HG03439 (cell line): ENCODE results near the gene P2RY13.

Experiments used
- ATAC-seq: cut with Tn5 transposase; IDR thresholded peaks from one replicate; pipeline ENCODE4 v1.9.1; 2021; ENCODE audit warnings: mild to moderate bottlenecking, moderate library complexity; ENCODE audit not compliant: unreplicated experiment

The P2RY13 gene

DNA sequence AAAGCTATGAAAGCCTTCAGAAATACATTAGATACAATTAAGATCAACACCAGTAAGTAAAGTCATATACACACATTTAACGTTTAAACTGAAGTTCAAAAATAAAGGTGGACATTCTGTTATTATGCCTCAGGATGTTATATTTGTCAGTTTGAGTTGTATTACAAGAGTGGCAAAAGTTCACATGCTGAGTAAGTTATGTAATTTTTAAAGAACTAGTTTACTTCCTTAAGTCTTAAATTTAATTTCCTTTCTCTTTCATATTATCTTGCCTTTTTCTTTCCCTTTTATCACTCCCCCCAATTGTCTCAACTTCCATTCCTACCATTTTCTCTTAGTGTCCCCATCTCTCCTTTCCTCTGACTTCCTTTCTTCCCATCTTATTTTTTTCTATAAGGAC is 7.8 kb downstream of the P2RY13 start:
- ATAC-seq = no peak

DNA sequence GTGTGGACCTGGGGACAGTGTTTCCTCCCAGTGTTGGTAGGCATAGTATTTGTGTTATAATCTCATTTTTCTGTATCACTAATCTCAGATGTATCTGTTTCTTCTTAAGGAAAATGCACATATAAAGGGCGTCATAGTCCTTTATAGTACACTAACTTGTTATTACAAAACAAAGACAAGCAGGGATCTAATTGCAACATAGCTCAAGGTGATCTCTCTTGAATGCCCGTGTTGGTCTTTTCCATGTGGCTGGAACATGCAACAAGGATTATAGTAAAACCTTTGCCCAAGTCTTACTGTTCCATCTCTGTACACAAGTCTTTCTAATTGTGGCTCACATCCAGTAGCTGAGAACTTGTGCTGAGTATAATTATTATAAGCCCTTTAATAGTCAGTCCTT is 9.2 kb downstream of the P2RY13 start:
- ATAC-seq = no peak

DNA sequence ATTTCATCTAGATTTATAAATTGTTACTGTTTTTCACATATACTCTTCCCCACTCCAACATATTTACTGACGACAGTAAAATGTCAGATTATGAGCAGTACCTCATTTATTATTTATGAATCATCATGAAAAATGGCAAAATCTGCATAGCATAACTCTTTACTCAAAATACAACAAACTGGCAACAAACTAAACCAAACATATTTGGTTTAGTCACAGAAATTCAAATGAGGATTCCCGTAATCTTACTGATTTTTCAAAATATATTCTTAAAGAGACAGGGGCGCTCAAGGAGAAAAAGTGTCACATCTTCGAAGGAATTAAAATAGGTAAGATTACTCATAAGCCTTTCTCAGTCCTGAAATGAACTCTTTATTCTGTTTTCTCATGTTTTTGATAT is 9.7 kb downstream of the P2RY13 start:
- no peak for ATAC-seq

DNA sequence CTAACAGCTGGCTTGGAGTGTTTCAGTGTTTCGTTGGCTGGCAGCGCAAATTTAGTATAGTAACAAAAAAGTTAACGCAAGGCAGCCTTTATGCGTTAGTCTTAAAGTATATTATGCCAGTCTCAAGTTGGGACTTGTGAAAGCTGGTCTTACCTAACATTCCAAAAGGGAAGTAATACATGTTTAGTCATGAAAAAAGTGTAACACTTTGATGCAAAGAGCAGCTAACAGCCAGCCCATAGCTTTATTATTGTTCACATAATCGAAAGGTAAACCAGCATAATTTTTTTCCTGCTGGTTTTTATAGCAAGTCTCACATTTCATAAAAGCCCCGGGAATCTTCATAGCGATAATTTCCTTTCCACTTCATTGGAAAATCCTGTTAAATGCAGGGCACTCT is 10.4 kb downstream of the P2RY13 start:
- no peak for ATAC-seq

DNA sequence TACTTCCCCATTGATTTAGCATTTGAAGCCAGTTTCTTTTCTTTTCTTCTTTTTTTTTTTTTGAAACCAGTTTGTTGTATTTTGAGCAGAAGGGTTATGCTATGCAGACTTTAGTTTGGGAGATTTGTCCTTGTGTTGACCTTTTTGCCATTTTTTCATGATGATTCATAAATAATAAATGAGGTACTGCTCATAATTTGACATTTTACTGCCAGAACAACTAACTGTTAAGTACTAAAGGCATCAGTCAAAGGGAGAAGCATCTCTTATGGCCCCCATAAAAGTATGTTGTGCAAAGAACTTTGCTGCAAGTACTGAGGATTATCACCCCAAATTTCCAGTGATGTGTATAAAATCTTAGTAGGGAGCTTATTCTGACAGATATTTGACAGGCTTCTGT is 11.0 kb downstream of the P2RY13 start:
- ATAC-seq = no peak

DNA sequence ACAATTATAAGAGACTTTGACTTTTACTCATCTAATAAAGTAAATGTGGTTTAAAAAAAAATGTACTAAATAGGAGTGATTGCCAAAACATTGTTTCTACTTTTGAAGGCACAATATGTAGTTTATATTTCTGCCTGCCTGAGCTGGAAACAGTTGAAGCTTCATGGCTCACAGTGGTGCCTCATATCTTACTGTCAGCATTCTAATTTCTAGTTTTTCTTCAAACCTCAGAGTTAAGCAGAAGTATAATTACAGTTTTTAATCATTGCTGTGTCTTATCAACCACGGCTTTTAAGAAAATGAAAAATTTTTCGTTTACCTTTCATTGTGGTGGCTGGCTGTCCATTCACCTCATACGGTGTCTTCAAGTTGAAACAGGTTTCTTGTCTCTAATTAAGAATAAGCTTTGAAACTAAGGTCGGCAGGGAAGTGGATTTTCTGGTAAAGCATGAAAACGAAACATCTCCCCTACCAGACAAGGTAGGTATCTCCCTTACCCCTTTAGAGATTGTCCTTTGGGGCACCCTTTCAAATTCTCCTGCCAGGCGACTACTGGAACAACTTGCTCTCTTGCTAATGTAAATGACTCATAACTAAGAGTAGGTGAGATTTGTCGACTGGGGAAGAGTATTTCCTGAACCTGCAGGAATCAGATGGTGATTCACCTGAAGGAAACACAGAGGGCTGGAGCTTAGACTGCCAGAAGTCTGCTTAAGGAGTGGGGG is 12.9 kb downstream of the P2RY13 start, which contains the start of gene GPR87:
Gene GPR87 (minus strand): TSS at position 554 of the 725 bp plus-strand sequence. CDS start 16,720 bp downstream, outside the sequence.
- no peak for ATAC-seq

DNA sequence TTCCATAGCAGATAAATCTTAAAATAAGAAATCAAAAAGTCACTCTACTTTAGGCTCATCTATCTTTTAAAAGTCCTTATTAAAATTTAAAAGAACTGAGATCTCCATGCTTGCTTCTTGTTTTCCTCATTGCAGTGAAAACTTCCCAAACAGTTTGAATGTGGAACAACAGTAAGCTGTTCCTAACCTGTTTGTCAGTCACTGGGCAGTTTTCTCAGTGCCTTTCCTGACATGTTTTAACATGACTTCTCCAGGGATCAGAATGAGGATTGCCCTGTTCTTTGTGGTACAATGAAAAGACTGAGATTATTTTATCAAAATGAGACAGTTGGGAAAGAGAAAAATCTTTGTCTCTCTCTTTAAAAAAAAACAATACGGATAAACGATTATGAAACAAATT is 13.5 kb downstream of the P2RY13 start:
- no peak for ATAC-seq

DNA sequence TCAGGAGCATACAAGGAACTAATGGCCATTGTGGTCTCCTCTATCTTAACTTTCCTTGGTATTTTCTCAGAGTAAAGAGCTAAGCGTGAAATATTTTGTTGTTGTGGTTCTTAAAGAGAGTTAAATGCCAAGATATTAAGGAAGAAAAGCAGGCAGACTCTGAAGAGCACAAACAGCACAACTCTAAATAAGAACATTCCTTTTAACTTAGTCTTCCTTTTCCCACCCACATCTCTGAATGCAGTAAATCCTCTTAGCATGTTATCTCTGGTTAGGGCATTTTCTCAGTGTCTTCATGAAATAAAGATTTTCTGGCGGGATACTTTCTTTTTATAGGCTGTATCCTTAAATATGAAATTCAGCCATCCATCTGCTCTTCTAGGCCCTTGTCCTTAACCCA is 14.2 kb downstream of the P2RY13 start:
- no peak for ATAC-seq

DNA sequence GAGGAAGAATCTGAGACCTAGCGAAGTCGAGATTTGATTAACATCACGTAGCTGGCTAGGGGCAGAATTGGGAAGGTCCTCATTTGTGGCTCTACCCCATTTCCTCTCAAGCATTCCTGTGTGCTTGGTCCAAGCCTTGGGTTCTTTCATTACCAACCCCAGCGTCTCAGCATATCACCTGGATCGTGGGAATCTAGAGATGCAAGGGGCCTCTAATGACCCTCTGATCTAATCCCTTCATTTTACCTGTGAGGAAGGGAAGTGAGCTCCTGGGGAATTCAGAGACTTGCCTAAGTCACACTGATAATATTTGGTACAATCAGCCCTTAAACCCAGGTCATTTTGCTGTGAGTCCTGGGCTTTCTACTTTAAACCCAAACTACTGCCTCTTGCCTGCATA is 14.8 kb downstream of the P2RY13 start:
- ATAC-seq = no peak

DNA sequence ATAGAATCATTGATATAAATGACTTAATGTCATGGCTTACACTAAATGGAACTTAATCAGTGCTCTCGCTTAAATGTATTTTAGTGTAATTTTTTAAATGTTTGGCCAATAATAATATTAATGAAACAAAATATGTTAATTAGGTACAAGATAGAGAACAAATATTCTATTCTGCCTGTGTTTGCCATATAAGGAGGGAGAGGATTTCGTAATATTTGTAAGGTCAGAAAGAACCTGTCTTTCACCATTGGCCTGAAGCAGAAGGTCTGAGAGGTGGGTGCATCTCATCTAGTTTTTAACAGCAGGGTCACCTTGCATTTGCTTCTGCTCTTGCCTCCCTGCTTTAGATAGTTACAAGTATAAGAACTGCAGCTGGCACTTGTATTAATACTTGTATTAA is 15.2 kb downstream of the P2RY13 start:
- ATAC-seq = no peak

DNA sequence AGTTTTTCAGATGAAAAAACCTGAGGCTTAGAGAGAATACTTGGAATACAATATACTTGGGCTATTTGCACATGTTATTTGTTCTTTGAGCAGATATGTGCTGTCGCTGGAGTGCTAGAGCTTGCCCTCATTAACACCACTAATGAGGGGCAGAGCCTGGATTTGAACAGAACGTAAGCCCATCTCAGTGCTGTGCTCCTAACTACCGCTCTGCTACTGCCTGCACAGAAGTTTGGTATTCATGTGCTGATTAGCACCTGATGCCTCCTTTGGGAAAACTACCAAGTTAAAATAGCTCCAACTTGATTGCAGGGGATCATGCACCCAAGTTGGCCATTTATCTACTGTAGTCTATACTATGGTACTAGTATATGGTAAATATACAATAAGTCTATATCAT is 16.4 kb downstream of the P2RY13 start:
- ATAC-seq = no peak

DNA sequence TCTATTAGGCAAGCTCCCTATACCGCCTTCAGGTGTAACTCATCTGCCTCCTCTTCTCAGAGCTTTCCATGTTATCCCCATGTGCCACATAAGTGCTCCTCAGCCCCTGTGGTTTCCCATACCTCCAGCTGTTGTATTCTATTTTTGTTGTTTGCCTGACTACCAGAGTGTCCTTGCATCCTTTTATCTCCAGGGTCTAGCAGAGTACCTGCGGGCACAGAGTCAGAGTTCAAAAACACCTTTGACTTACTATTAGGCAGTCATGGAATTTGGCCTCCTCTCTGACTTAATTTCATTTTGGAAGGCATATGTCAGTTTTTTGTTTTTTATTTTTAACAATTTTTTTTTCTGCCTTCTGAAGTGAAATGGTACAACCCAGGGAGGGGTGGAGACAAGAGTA is 19.8 kb downstream of the P2RY13 start:
- ATAC-seq = no peak

DNA sequence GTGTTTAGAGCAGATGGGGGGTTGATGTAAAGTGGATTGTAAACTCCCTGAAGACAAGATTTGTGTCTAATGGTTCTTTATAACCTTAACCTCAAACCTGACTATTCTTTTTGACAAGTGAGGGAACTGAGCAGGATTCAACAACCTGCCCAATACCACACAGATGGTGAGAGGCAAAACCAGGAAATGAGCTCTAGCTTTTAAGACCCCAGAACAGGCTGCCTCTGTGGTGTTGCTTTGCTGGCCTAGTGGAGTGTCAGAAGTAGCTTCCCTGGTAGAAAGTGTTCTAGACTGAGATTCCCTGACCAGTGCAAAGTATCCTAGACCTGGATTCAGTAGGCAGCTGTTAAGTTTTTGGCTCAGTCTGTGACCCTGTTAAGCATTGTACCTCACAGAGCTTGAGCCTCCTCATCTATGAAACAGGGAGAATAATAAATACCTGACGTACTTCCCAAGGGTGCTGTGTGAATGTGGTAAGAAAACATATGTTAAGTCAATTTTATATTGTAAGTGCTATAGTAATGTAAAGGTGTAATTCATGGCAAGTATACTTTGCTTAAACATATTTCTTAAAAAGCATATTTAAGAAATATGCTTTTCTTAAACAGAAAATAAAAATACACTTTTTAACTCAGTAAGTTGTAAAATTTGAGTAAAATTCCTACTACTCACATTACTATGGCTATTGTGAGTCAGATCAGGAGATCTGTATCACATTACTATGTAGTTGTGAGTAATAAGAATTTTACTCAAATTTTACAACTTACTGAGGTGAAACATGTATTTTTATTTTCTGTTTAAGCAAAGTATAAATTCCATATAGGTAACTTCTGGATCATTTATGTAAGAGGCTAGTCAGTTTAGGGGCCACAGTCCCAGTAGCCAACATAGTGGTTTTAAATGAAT is 21.5 kb downstream of the P2RY13 start:
- no peak for ATAC-seq

DNA sequence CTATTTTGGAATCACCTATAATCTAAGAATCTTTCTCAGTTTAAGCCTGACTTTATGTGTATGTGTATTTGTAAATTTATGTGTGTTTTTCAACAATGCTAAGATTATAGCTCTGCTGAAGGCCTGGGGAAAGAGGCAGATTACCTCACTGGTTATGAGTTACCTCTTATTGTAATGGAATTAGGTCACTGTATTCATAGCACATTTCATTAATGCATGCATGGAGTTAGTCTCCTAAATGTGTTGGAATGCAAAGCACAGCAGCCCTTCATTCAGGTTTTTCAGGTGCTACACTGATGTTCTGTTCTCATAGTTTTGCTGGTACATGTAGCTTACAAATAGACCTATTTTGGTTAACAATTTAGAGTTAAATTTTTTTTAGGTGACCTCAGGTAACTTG is 22.2 kb downstream of the P2RY13 start:
- ATAC-seq = no peak

DNA sequence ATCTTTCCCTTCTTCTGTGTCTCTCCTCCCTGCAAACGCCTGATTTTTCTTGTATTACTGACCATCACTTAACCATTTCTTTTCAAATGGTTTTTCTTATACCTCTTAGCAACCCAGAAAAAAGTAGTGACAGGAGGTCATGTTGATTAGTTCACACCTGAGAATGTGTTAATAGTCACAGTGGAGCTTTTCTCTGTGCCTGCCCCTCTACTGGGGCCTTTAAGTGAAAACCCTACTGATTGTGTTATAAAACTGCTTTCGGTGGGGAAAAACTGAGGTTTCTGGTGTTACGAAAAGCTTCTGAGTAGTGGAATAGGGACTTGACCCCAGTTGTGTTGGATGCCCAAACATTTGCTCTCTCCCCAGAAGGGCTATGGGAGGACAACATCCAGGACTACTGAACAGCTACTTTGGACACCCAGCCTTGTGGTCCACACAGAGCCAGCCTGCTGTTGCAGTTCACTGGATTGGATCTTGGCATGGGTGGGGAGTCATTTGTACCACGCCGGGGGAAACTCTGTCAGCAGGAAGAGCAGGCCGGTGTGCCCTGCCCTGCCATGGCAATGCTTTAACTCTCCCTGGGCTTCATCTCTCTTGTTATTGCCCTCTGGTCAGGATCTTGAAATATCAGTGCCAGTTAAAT is 23.1 kb downstream of the P2RY13 start:
- no peak for ATAC-seq

DNA sequence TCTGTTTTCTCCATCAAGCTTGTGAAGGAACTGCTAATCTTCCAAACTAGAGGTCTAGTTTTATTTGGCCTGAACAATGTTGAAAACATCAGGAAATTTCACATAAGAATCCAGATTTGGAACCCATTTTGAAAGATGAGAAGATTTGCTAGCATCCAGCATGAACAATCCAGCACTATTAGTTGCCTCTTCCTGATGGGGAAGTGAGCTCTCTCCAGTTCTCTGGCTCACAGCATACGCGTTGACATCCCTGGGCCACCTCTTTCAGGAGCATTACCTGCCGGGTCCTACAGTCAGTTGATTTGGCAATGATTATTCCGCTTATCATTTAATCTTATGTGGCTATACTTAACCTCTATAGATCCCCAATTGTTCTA is 23.6 kb downstream of the P2RY13 start:
- ATAC-seq = no peak

DNA sequence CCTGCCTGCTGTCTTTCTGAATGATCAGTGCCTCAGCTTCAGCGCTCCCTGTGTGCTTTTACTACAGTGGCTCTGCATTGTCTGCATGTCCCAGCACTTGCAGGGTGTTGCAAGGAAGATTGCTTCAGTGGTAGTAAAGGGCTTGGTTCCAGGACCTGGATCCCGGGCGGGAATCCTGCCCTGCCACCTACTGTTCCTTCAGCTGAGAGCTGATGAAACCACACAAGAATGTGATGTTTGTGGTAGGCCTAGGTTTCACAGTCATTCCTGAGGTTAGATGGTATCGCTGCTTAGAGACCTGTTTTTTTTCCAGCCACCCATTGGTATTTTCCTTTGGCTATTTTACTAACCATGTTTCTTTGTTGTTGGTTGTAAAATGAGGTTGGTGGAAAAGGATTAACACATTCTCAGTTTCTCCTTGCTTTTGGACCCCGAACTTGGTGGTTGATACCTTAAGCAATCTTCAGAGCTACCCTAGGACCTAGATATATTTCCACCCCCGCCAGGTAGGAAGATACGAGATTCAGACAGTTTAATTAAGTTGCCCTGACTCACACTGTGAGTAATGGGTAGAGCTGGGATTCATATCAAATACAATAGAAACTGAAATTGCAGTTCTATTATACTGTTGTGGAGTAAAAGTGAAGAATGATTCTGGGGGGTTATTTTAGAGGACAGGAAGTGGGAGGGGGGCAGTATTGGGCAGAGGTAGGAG is 24.1 kb downstream of the P2RY13 start:
- no peak for ATAC-seq

DNA sequence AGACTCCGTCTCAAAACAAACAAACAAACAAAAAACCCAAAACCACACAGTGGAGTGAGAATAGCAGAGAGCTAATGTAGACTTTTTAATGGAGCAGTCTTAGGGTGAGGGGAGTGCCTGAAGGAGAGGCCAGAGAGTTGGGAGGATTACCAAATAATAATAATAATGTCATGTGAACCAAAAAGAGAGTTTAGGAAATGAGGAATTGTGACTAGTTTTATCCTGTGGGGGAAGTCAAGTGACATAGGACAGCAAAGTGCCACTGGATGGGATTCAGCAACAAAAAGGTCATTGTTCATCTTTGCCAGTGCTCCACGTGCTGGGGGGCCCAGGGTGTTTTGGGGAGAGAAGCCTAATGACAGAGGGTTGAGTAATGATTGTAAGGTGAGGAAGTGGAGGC is 25.6 kb downstream of the P2RY13 start:
- ATAC-seq = no peak

DNA sequence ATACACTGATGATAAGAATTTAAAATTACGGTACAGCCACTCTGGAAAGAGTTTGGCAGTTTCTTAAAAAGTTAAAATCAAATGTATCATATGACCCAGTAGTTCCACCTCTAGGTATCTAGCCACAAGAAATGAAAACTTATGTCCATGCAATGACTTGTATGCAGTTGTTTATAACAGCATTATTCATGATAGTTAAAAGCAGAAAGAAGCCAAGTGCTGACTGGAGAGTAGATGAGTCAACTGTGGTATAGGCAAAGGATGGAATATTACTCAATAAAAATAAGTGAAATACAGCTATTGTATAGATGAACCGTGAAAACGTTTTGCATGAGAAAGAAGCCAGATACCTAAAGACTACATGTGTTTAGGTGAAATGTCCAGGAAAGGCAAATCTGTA is 27.6 kb downstream of the P2RY13 start:
- ATAC-seq = no peak

DNA sequence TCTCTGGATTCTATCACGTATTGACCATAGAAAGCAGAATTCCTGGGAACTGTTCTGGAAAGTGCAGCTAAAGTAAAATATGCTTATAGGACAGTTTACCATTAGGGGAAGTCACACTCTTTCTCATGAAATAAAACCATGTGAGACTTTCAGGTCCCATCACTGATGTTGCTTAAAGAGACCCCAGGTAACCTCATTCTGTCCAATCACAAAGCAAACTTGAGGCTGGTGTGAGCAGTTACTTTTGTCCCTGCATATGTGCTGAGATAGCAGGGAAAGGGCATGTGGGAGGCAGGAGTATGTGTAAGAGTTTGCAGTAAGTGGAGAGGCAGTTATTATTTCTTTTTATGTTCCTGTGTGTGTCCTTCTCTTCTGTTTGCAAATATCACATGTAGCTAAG is 28.8 kb downstream of the P2RY13 start:
- ATAC-seq = no peak

DNA sequence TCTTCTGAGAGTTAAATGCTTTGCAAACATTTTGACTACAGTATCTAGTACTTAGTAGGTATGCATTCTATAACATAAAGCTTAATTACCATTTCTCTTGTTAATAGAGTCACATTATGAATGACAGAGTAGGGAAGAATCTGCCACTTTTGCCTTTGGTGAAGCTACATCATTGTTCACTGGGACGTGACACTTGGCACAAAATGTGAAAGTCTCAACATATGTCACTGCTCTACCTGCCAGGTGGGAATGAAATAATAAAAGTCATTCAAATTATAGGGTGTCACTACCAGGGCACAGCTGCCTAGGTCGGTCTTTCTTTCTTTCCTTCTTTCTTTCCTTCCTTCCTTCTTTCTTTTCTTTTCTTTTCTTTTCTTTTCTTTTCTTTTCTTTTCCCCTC is 30.3 kb downstream of the P2RY13 start:
- no peak for ATAC-seq
